Spinal cord (tissue), 10 donors: ENCODE data around the gene DIAPH1. TPM values are rescaled to one million over a fixed set of nuclear protein-coding genes. Genes with fewer than 3 reads are reported as not detected.

Experiments used
- DNase-seq, 6 donors: peaks; one replicate each; pipeline versions ENCODE4 v3.0.0 to v3.0.0-alpha.2; 2013 to 2015; ENCODE audit warnings: low spot score in 6 of 6, low read depth in 4 of 6
- H3K27ac ChIP-seq: one replicate; pipeline ENCODE4 v1.5.1; 2013; ENCODE audit warnings: low read depth, low read length, control low read depth
- H3K27me3 ChIP-seq: one replicate; pipeline ENCODE4 v1.6.1; 2013; ENCODE audit warnings: low read length; ENCODE audit not compliant: control insufficient read depth, insufficient read depth
- H3K36me3 ChIP-seq: one replicate; pipeline ENCODE4 v1.6.1; 2013; ENCODE audit warnings: low read length; ENCODE audit not compliant: control insufficient read depth, insufficient read depth
- H3K4me1 ChIP-seq: one replicate; pipeline ENCODE4 v1.6.1; 2013; ENCODE audit warnings: low read length; ENCODE audit not compliant: control insufficient read depth, insufficient read depth
- H3K4me3 ChIP-seq: one replicate; pipeline ENCODE4 v1.5.1; 2013; ENCODE audit warnings: low read depth, low read length, control low read depth
- H3K9me3 ChIP-seq: one replicate; pipeline ENCODE4 v1.6.1; 2013; ENCODE audit warnings: low read length; ENCODE audit not compliant: control insufficient read depth, insufficient read depth
- WGBS: methylation state at CpG from one replicate; pipeline ENCODE4 v1.1.5; 2013; ENCODE audit warnings: missing lambda C conversion rate; ENCODE audit not compliant: insufficient coverage; 5-methylcytosine and 5-hydroxymethylcytosine counted together
- polyA plus RNA-seq, 2 donors: library from polyadenylated mRNA; unstranded; fragments of 120-200 nt; gene quantifications; one replicate each; pipeline ENCODE4 v1.2.1, GENCODE V29; 2013; ENCODE audit not compliant: insufficient read length in 2 of 2
- total RNA-seq, 2 donors: library from RNA; depleted of rRNA in 1 of 2; stranded (reverse); fragments of 120-200 nt in 1 of 2; fragments of >200 nt in 1 of 2; gene quantifications; one replicate each; pipeline versions ENCODE4 v1.2.3 to v1.2.4, GENCODE V29; 2013 to 2014
- donor health status: healthy.

DIAPH1 gene
- total and polyA plus RNA-seq, 4 donors, result 23.6 to 44.4 (median 31.1) TPM

DNA sequence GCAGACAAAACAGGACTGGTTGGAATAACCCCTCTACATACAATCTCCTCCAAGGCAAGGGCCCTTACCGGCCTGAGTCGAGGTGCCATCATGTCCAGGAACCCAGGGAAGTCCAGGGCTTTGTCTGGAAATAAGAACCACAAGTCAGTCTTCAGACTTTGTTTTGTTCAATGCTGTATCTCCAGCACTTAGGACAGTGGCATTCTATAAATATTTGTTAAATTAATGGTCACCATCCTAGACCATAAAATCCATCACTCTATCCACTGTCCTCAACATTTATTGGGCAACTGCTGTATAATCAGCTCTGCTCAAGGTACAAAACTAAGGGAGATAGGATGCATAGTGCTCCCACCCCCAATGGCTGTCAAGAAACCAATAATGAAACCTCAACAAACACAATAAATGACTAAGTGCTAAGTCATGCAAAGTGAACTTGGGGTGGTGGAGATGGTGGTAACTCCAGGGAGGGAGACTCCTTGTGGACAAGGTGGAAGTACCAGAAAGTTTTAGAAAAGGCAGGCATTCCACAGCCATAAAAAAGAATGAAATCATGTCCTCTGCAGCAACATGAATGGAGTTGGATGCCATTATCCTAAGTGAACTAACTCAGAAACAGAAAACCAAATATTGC, 23.0 kb upstream of the DIAPH1 start:
- WGBS, result 100% methylated on average over 1 of the region's 2 CpGs
- Histone ChIP-seq H3K4me3 (no peak overlapping the region), H3K9me3 (no peaks in the 10 kb centered on the region), H3K27me3 (peaks cover 16% of the 10 kb centered on the region), H3K36me3 (peaks cover 32% of the 10 kb centered on the region), H3K27ac (no peak overlapping the region), H3K4me1 (peaks cover 28% of the 10 kb centered on the region)
- no peak for DNase-seq

DNA sequence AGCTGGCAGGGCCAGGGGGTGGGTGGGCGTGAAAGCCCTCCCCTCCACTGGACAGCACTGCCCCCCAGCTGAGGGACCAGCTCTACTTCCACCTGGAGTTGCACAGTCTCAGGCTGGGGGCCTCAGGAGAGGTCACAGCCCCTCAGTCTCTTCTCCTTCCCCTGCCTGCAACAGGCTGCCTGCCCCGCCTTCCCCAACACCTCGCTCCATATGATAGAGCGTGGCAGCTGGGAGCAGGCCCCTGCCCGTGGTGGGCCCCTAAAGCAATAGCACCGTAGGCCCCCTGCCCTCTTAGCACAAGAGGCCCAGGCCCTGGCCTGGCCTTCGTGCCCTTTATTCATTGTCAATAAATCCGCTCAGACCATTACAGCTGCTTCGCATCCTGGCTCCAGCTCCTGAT, 21.9 kb upstream of the DIAPH1 start:
- H3K36me3 ChIP-seq, result peaks cover 32% of the 10 kb centered on the region
- H3K27me3 ChIP-seq, result peaks cover 16% of the 10 kb centered on the region
- no peaks in the 10 kb centered on the region for H3K9me3 ChIP-seq
- H3K4me3 ChIP-seq, result no peak overlapping the region
- whole genome bisulfite sequencing, result 74% methylated on average over 8 of the region's 9 CpGs
- H3K27ac ChIP-seq, result no peak overlapping the region
- peaks cover 33% of the 10 kb centered on the region for H3K4me1 ChIP-seq
- DNase-seq, result no peak

DNA sequence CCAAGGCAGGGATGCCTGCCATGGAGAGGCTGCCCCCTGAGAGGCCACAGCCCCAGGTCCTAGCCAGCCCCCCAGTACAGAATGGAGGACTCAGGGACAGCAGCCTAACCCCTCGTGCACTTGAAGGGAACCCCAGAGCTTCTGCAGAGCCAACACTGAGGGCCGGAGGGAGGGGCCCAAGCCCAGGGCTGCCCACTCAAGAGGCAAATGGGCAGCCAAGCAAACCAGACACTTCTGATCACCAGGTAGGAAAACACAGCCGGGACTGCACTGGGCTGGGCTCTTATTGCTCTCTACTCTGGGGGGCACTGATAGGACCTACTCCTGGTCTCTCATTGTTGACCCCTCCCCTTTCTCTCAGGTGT, 21.2 kb upstream of the DIAPH1 start:
- H3K9me3 ChIP-seq, result no peaks in the 10 kb centered on the region
- no peak overlapping the region for H3K27ac ChIP-seq
- no peak overlapping the region for H3K4me3 ChIP-seq
- DNase-seq, result no peak
- H3K27me3 ChIP-seq, result peaks cover 16% of the 10 kb centered on the region
- WGBS, result 82% methylated on average over 3 of the region's 3 CpGs
- peaks cover 32% of the 10 kb centered on the region for H3K36me3 ChIP-seq
- H3K4me1 ChIP-seq, result peaks cover 37% of the 10 kb centered on the region

DNA sequence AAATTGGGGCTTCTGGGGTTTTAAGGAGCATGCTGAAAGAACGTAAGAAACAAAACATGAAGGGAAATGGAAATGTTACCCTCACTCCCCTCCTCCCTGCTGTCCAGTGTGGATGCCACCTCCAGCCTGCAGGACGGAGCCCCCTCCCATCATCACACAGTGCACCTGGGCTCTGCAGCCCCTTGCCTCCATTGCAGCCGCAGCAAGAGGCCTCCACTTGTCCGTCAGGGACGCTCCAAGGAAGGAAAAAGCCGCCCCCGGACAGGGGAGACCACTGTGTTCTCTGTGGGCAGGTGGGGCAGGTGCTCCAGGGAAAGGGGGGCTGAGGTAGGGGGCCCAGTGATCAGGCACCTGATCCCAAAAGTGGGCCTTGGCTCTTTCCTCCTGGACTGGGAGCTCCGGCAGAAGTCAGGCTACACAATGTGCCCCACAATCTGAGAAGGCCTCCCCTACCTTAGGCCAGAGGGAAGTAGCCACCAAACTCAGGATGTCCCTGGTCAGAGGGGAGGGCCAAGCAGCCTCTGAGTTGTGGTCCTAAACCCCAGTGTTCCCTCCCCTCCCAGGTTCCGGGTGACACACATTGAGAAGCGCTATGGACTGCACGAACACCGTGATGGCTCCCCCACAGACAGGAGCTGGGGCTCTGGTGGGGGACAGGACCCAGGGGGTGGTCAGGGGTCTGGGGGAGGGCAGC, 20.7 kb upstream of the DIAPH1 start:
- peaks cover 31% of the 10 kb centered on the region for H3K36me3 ChIP-seq
- H3K27ac ChIP-seq, result no peak overlapping the region
- H3K4me1 ChIP-seq, result peaks cover 40% of the 10 kb centered on the region
- peaks cover 16% of the 10 kb centered on the region for H3K27me3 ChIP-seq
- H3K4me3 ChIP-seq, result no peak overlapping the region
- WGBS, result 100% methylated on average over 7 of the region's 12 CpGs
- H3K9me3 ChIP-seq, result no peaks in the 10 kb centered on the region
- no peak for DNase-seq

DNA sequence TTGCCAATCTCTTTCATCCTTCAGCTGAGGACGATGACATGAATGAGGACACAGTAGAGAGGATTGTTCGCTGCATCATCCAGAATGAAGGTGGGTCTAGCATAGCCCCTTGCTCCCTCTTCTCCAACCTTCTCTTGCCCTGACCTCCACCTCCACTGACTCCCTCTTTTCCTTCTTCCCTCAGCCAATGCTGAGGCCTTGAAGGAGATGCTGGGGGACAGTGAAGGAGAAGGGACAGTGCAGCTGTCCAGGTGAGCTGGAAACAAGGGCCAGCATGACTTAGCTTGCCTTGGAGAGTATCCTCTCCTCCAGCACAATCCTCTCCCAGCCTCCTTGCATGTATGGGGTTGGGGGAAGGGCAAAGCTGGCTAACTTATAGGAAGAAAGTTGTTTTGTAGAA, 20.0 kb upstream of the DIAPH1 start:
- Histone ChIP-seq H3K27ac (no peak overlapping the region), H3K4me3 (no peak overlapping the region), H3K9me3 (no peaks in the 10 kb centered on the region), H3K27me3 (peaks cover 16% of the 10 kb centered on the region), H3K4me1 (peaks cover 40% of the 10 kb centered on the region), H3K36me3 (peaks cover 26% of the 10 kb centered on the region)
- 94% methylated on average over 2 of the region's 2 CpGs for WGBS
- DNase-seq, result no peak

DNA sequence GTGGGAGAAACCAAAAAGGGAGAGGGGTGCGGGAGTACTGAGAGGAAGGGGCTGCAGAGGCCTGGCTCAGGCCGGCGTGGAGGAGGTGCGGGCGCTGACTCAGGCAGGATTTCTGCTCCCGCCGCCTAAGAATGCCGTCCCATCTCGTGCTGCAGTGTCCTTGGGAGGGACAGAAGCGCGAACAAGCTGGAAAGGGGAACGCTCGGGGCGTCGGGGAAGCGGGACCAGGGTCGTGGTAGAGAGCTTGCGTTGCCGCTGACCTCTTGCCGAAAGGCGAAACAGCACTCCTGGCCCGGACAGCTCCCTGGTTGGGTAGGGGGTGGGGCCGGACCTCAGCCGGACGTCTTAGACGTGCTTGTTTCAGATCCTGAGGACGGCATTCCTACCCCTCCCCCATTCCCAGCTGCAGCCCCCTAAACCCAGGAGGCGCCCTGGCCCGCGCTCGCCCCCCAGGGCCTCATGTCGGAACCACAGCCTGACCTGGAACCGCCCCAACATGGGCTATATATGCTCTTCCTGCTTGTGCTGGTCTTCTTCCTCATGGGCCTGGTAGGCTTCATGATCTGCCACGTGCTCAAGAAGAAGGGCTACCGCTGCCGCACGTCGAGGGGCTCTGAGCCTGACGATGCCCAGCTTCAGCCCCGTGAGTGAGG, 19.1 kb upstream of the DIAPH1 start:
- 4% methylated on average over 38 of the region's 40 CpGs for WGBS
- peak in 2 of 6 donors; percentile 50 to 55 for DNase-seq
- no peaks in the 10 kb centered on the region for H3K9me3 ChIP-seq

DNA sequence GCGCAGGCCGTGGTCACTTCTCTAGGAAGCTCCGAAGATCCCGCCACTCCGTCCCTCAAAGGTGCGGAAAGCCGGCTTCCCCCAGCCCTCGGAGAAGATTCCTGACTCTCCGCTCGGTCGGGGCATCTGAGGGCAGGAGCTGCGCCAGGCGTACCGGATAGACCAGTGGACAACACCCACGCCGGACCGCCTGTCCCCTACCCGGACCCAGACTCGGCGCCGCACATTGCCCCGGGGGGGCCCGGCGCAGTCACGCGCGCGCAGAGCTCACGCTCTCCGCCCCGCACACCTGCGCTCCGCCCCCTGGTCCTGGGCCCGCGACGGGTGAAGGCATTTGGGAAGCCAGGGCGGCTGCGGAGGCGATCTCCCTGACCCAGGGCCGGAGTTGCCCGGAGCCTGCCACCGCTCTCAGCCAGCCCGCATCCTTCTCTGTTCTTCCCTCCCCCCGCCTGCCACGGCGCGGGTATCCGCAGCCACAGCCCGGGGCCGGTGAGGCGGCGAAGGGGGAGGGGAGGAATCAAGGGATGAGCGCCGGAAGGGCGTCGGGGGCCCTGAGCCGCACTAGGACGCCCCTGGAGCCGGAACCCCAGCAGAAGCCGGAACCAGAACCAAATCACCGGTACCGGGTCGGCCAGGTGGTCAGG, 18.4 kb upstream of the DIAPH1 start:
- Histone ChIP-seq H3K27me3 (peaks cover 16% of the 10 kb centered on the region), H3K9me3 (no peaks in the 10 kb centered on the region), H3K4me3 (peak overlapping the region; percentile 87), H3K27ac (peak overlapping the region; percentile 47), H3K36me3 (peaks cover 26% of the 10 kb centered on the region), H3K4me1 (peaks cover 40% of the 10 kb centered on the region)
- whole genome bisulfite sequencing, result under 1% methylated on average over 57 of the region's 63 CpGs
- DNase-seq, result peak in 2 of 6 donors; percentile 61 to 81

More for the DNA sequence above, 19.1 kb upstream of the DIAPH1 start:
- H3K4me1 ChIP-seq, result peaks cover 40% of the 10 kb centered on the region
- peak overlapping the region; percentile 87 for H3K4me3 ChIP-seq
- peaks cover 16% of the 10 kb centered on the region for H3K27me3 ChIP-seq
- peaks cover 26% of the 10 kb centered on the region for H3K36me3 ChIP-seq
- no peak overlapping the region for H3K27ac ChIP-seq

DNA sequence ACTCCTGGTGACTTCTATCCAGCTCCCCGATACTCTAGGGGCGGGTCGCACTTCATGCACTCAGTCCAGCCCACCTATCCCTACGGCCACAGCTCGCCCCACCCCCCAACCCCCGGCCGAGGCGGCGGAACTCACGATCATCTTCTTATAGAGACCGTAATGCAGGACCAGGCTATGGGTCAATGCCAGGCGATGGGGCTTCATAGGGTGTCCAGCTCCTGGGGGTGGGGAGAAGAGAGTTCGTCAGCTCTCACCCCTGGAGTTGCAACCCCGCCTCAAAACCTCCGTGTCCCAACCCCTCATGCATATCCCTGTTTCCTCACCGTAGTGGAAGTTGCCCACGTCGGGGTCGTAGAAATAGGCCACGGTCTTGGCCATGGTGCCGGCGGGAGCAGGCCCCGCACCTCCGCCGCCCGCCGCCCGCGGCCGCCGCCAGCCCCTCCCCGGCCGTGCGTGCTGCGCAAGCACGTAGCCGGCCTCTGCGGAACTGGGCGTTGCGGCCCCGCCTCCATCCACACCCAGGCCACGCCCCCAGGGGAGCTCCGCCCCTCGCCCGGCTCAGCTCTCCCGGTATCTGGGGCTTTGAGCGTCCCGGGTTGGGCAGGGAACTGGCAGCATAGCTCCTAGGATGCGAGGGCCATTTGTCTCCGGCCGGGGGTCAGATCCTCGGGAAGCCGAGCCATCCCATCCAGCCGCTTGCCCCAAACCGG, 17.8 kb upstream of the DIAPH1 start, which contains the start of the genes HDAC3 and RELL2:
TSS of gene HDAC3 (minus strand) at position 437 of the 710 bp plus-strand sequence. CDS start at position 378, 59 bp downstream.
TSS of gene RELL2 (plus strand) at position 585 of the 710 bp plus-strand sequence. CDS start 1,229 bp downstream, outside the sequence.
- Histone ChIP-seq H3K36me3 (peaks cover 32% of the 10 kb centered on the region), H3K27ac (peak within 1 kb of the TSS; percentile 54), H3K4me1 (peaks cover 40% of the 10 kb centered on the region), H3K4me3 (peak within 1 kb of the TSS; percentile 87), H3K9me3 (no peaks in the 10 kb centered on the region), H3K27me3 (peaks cover 16% of the 10 kb centered on the region)
- peak; percentile 78 to 97 (median 86) for DNase-seq
- under 1% methylated on average over 45 of the region's 55 CpGs for WGBS

DNA sequence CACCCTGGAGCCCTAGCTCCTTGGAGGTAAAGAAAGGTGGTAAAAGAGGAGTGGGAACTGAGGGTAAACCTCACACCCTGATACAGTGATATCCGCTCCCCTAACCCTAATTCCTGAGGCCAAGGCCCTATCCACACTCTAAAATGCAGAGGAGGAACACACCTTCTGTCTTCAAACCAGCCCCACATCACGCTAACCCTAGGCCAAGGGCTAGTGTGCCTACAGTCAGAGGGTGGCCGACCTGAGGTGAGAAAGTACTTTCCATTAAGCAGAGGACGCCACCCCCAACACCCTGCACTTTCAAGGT, 17.3 kb upstream of the DIAPH1 start:
- H3K9me3 ChIP-seq, result no peaks in the 10 kb centered on the region
- H3K27me3 ChIP-seq, result peaks cover 16% of the 10 kb centered on the region
- no peak overlapping the region for H3K27ac ChIP-seq
- H3K36me3 ChIP-seq, result peaks cover 29% of the 10 kb centered on the region
- no peak for DNase-seq
- H3K4me3 ChIP-seq, result peak overlapping the region; percentile 87
- peaks cover 40% of the 10 kb centered on the region for H3K4me1 ChIP-seq
- WGBS, result 20% methylated on average over 4 of the region's 4 CpGs
